HepG2 (cell line): Measurements from ENCODE around the gene NFE2L1. TPM values are rescaled to one million over a fixed set of nuclear protein-coding genes. Genes with fewer than 3 reads are reported as not detected.

Experiments
- ATM ChIP-seq: fragments of 450-650 bp; IDR thresholded peaks from 2 replicates; pipeline ENCODE4 v1.7.1; 2017; ENCODE audit warnings: mild to moderate bottlenecking, borderline replicate concordance
- FOSL2 ChIP-seq: sonication (generic); formaldehyde crosslinking; IDR thresholded peaks from 2 replicates; pipeline ENCODE4 v1.4.0; 2020; ENCODE audit warnings: missing genetic modification reagents
- FOXJ3 ChIP-seq: sonication (generic); formaldehyde crosslinking; IDR thresholded peaks from 2 replicates; pipeline ENCODE4 v1.4.0; 2020; ENCODE audit warnings: missing genetic modification reagents, mild to moderate bottlenecking, borderline replicate concordance
- GLI4 ChIP-seq: sonication (generic); formaldehyde crosslinking; IDR thresholded peaks from 2 replicates; pipeline ENCODE4 v1.5.1; 2020; ENCODE audit warnings: missing genetic modification reagents, mild to moderate bottlenecking, moderate library complexity, borderline replicate concordance
- KAT2B ChIP-seq: fragments of 150-350 bp; IDR thresholded peaks from 2 replicates; pipeline ENCODE4 v1.6.1; 2014; ENCODE audit warnings: low read depth, low read length, borderline replicate concordance
- KDM3A ChIP-seq: IDR thresholded peaks from 2 replicates; pipeline ENCODE4 v1.6.1; 2018; ENCODE audit warnings: low read depth, missing compliant biosample characterization
- KLF6 ChIP-seq: IDR thresholded peaks from 2 replicates; pipeline ENCODE4 v1.8.0; 2016; ENCODE audit warnings: missing biosample characterization, missing genetic modification reagents
- MEIS1 ChIP-seq: sonication (generic); formaldehyde crosslinking; IDR thresholded peaks from 2 replicates; pipeline ENCODE4 v1.9.0; 2021; ENCODE audit warnings: mild to moderate bottlenecking, missing genetic modification reagents, moderate library complexity, borderline replicate concordance
- MEIS2 ChIP-seq: sonication (generic); formaldehyde crosslinking; IDR thresholded peaks from 2 replicates; pipeline ENCODE4 v1.9.0; 2021; ENCODE audit warnings: mild to moderate bottlenecking, missing genetic modification reagents
- REXO4 ChIP-seq: sonication (generic); formaldehyde crosslinking; IDR thresholded peaks from 2 replicates; pipeline ENCODE4 v1.8.0; 2022; ENCODE audit warnings: missing genetic modification reagents, mild to moderate bottlenecking, borderline replicate concordance
- SNRNP70 ChIP-seq: fragments of 200-400 bp; formaldehyde crosslinking; IDR thresholded peaks from 2 replicates; pipeline ENCODE4 v1.6.1; 2017; ENCODE audit warnings: mild to moderate bottlenecking, low read depth, low read length, moderate library complexity
- SP4 ChIP-seq: sonication (generic); formaldehyde crosslinking; IDR thresholded peaks from 2 replicates; pipeline ENCODE4 v1.8.1; 2023; ENCODE audit warnings: mild to moderate bottlenecking, missing genetic modification reagents
- TRIM24 ChIP-seq: sonication (generic); formaldehyde crosslinking; IDR thresholded peaks from 2 replicates; pipeline ENCODE4 v1.8.0; 2022; ENCODE audit warnings: mild to moderate bottlenecking, missing genetic modification reagents
- ZNF101 ChIP-seq: sonication (generic); formaldehyde crosslinking; IDR thresholded peaks from 2 replicates; pipeline ENCODE4 v1.4.0; 2020; ENCODE audit warnings: mild to moderate bottlenecking, low read depth, missing genetic modification reagents, borderline replicate concordance
- ZNF234 ChIP-seq: sonication (generic); formaldehyde crosslinking; conservative IDR thresholded peaks from 2 replicates; pipeline ENCODE4 v1.5.1; 2020; ENCODE audit warnings: mild to moderate bottlenecking, missing genetic modification reagents
- ZNF251 ChIP-seq: sonication (generic); formaldehyde crosslinking; IDR thresholded peaks from 2 replicates; pipeline ENCODE4 v1.9.0; 2021; ENCODE audit warnings: mild to moderate bottlenecking, missing genetic modification reagents
- ZNF317 ChIP-seq: sonication (generic); formaldehyde crosslinking; IDR thresholded peaks from 2 replicates; pipeline ENCODE4 v1.5.0; 2020; ENCODE audit warnings: mild to moderate bottlenecking, missing genetic modification reagents
- ZNF337 ChIP-seq: sonication (generic); formaldehyde crosslinking; IDR thresholded peaks from 2 replicates; pipeline ENCODE4 v1.5.1; 2020; ENCODE audit warnings: missing genetic modification reagents, low read depth, mild to moderate bottlenecking, borderline replicate concordance
- ZNF44 ChIP-seq: sonication (generic); formaldehyde crosslinking; IDR thresholded peaks from 2 replicates; pipeline ENCODE4 v1.5.1; 2020; ENCODE audit warnings: mild to moderate bottlenecking, missing genetic modification reagents
- ZNF776 ChIP-seq: sonication (generic); formaldehyde crosslinking; IDR thresholded peaks from 2 replicates; pipeline ENCODE4 v1.4.0; 2020; ENCODE audit warnings: mild to moderate bottlenecking, missing genetic modification reagents
- polyA plus RNA-seq, 8 experiments: library from polyadenylated mRNA; depleted of rRNA in 3 of 8; stranded (reverse) in 7 of 8; unstranded in 1 of 8; fragments of >200 nt; fragmentation: Illumina TruSeq in 4 of 8; extraction: Trizol in 4 of 8; gene quantifications; 2 replicates each; pipeline versions ENCODE4 v1.2.1 to v1.2.3, GENCODE V29; 2011 to 2016; ENCODE audit warnings: low read depth in 4 of 8, missing spikeins in 1 of 8, mixed read lengths in 1 of 8; ENCODE audit not compliant: insufficient read depth in 1 of 8
- total RNA-seq, 5 experiments: library from RNA; depleted of rRNA; stranded (reverse); fragments of >200 nt; fragmentation: Illumina TruSeq; extraction: Trizol; gene quantifications; 2 replicates each; pipeline ENCODE4 v1.2.3, GENCODE V29; 2016; ENCODE audit warnings: low read depth in 1 of 5
- TF ChIP-seq, protein P1 (sequence below): sonication (generic); formaldehyde crosslinking; IDR thresholded peaks from 2 replicates; pipeline ENCODE4 v1.5.0; 2020; ENCODE audit warnings: missing genetic modification reagents, mild to moderate bottlenecking, borderline replicate concordance
- TF ChIP-seq, protein P2 (sequence below): sonication (generic); formaldehyde crosslinking; IDR thresholded peaks from 2 replicates; pipeline ENCODE4; 2020; ENCODE audit warnings: missing genetic modification reagents, mild to moderate bottlenecking, borderline replicate concordance
- TF ChIP-seq, protein P3 (sequence below): sonication (generic); formaldehyde crosslinking; IDR thresholded peaks from 2 replicates; pipeline ENCODE4 v1.8.0; 2022; ENCODE audit warnings: mild to moderate bottlenecking, missing genetic modification reagents
- TF ChIP-seq, protein P4 (sequence below): IDR thresholded peaks from 2 replicates; pipeline ENCODE4 v1.6.1; 2016; ENCODE audit warnings: low read depth

NFE2L1 gene
- total and polyA plus RNA-seq, 2 of the 13 experiments (the other 11 are each of a cell fraction or from before 2014, with no cell fraction given): 67.0 to 234 TPM

DNA sequence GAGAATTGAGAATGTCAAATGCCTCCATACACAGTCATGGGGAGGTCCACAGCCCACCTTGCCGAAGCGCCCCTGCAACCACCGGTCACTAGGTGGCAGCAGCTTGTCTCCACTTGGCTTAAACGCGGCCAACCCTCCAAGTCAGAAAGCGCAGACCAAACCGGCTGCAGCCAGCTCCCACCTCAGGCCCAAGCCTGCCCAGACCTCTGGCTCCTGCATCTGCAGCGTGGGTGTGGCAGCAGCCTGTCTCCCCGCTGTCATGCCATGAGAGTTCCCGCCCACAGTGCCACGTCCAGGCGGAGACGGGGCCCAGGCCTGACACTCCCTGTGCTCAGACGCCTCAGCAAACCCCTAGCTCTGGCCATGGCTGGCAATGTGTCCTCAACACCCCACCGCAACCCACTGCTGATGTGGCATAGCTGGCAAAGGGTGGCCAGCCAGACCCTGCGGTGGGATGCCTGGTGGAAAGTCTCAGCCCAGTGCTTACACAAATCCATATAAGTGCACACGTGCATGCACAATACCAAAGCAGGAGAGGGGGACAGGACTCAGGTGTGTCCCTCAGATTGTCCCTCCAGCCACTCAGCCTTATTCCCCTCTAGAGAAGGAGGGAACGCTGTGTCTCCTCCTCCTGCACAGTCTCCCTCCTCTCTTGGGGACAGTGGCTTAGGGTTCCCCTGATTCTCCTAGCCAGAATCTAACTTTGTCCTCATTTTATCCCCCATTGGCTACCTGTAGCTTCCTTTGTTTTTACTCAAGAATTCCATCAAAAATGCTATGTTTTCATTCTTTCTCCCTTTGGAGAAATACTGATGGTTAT is 21.4 kb upstream of the NFE2L1 start (continued):
- TF ChIP-seq, protein P1, sequence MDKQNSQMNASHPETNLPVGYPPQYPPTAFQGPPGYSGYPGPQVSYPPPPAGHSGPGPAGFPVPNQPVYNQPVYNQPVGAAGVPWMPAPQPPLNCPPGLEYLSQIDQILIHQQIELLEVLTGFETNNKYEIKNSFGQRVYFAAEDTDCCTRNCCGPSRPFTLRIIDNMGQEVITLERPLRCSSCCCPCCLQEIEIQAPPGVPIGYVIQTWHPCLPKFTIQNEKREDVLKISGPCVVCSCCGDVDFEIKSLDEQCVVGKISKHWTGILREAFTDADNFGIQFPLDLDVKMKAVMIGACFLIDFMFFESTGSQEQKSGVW (CRISPR knock-in tag): no peak
- TF ChIP-seq FOXJ3 (CRISPR knock-in tag) (no peak), MEIS2 (CRISPR knock-in tag) (no peak), SNRNP70 (no peak), ZNF234 (CRISPR knock-in tag) (no peak), TRIM24 (no peak), ZNF776 (no peak), MEIS1 (no peak), FOSL2 (no peak), ATM (no peak), SP4 (no peak; the same call in 1 of the 2 replicates), KDM3A (0 out of 2 replicates have a peak, but pooled peaks have one; percentile 77), ZNF251 (no peak), REXO4 (CRISPR knock-in tag) (no peak), ZNF337 (no peak), KLF6 (CRISPR knock-in tag) (no peak), ZNF44 (CRISPR knock-in tag) (no peak), ZNF101 (no peak), ZNF317 (CRISPR knock-in tag) (0 out of 2 replicates have a peak, but pooled peaks have one; percentile 21), KAT2B (no peak), GLI4 (CRISPR knock-in tag) (no peak)
- TF ChIP-seq, protein P2, sequence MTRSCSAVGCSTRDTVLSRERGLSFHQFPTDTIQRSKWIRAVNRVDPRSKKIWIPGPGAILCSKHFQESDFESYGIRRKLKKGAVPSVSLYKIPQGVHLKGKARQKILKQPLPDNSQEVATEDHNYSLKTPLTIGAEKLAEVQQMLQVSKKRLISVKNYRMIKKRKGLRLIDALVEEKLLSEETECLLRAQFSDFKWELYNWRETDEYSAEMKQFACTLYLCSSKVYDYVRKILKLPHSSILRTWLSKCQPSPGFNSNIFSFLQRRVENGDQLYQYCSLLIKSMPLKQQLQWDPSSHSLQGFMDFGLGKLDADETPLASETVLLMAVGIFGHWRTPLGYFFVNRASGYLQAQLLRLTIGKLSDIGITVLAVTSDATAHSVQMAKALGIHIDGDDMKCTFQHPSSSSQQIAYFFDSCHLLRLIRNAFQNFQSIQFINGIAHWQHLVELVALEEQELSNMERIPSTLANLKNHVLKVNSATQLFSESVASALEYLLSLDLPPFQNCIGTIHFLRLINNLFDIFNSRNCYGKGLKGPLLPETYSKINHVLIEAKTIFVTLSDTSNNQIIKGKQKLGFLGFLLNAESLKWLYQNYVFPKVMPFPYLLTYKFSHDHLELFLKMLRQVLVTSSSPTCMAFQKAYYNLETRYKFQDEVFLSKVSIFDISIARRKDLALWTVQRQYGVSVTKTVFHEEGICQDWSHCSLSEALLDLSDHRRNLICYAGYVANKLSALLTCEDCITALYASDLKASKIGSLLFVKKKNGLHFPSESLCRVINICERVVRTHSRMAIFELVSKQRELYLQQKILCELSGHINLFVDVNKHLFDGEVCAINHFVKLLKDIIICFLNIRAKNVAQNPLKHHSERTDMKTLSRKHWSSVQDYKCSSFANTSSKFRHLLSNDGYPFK: peak; percentile 67
- TF ChIP-seq, protein P3, sequence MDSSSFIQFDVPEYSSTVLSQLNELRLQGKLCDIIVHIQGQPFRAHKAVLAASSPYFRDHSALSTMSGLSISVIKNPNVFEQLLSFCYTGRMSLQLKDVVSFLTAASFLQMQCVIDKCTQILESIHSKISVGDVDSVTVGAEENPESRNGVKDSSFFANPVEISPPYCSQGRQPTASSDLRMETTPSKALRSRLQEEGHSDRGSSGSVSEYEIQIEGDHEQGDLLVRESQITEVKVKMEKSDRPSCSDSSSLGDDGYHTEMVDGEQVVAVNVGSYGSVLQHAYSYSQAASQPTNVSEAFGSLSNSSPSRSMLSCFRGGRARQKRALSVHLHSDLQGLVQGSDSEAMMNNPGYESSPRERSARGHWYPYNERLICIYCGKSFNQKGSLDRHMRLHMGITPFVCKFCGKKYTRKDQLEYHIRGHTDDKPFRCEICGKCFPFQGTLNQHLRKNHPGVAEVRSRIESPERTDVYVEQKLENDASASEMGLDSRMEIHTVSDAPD (CRISPR knock-in tag): no peak
- TF ChIP-seq, protein P4, sequence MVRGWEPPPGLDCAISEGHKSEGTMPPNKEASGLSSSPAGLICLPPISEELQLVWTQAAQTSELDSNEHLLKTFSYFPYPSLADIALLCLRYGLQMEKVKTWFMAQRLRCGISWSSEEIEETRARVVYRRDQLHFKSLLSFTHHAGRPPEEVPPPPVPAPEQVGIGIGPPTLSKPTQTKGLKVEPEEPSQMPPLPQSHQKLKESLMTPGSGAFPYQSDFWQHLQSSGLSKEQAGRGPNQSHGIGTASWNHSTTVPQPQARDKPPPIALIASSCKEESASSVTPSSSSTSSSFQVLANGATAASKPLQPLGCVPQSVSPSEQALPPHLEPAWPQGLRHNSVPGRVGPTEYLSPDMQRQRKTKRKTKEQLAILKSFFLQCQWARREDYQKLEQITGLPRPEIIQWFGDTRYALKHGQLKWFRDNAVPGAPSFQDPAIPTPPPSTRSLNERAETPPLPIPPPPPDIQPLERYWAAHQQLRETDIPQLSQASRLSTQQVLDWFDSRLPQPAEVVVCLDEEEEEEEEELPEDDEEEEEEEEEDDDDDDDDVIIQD (CRISPR knock-in tag): no peak
